IMR-90 (cell line): Measurements from ENCODE around the gene PTCD1. TPM values are rescaled to one million over a fixed set of nuclear protein-coding genes. Genes with fewer than 3 reads are reported as not detected.

Source experiments
- ATAC-seq: fragments of 200-7000 bp; cut with Tn5 transposase; 2 replicates; pipeline ENCODE4 v1.9.1; 2020; ENCODE audit warnings: low read depth, mild to moderate bottlenecking, moderate library complexity
- BruUV-seq: library from RNA; stranded (reverse); fragments of 400-500 nt; replicated peaks from 2 replicates; lab custom pipeline; 2021; lab: Mats Ljungman, UMichigan
- CTCF ChIA-PET: fragments of 300-600 bp; formaldehyde crosslinking; extraction: SDS; loops from one replicate; lab custom pipeline; 2021; ENCODE audit warnings: antibody characterized with exemption; lab: Yijun Ruan, JAX
- POLR2A ChIA-PET: fragments of 300-600 bp; sonication (Branson Sonifier 250); formaldehyde crosslinking; loops from one replicate; lab custom pipeline; 2022; ENCODE audit warnings: antibody characterized with exemption; ENCODE audit not compliant: unreplicated experiment; lab: Charles Lee
- DNase-seq: peaks from one replicate; pipeline ENCODE4 v3.0.0; 2013
- H2AFZ ChIP-seq: replicated peaks from 2 replicates; pipeline ENCODE3; 2013; ENCODE audit warnings: low read length, mild to moderate bottlenecking; ENCODE audit not compliant: poor library complexity
- H2AK5ac ChIP-seq: 2 replicates; pipeline ENCODE4 v1.6.1; 2013; ENCODE audit warnings: low read depth, low read length, inconsistent platforms
- H2AK9ac ChIP-seq: replicated peaks from 2 replicates; pipeline ENCODE3; 2013; ENCODE audit warnings: mild to moderate bottlenecking, low read depth, low read length, moderate library complexity; ENCODE audit not compliant: poor library complexity
- H2BK120ac ChIP-seq: 2 replicates; pipeline ENCODE4 v1.6.1; 2013; ENCODE audit warnings: low read depth, low read length, inconsistent platforms
- H2BK15ac ChIP-seq: 3 replicates; pipeline ENCODE4 v1.6.1; 2013; ENCODE audit warnings: low read depth, low read length, inconsistent platforms
- H2BK20ac ChIP-seq: 2 replicates; pipeline ENCODE4 v1.6.1; 2013; ENCODE audit warnings: low read depth, mild to moderate bottlenecking, inconsistent platforms, low read length, moderate library complexity
- H2BK5ac ChIP-seq: 2 replicates; pipeline ENCODE4 v1.6.1; 2013; ENCODE audit warnings: mild to moderate bottlenecking, low read depth, low read length, inconsistent platforms; ENCODE audit not compliant: poor library complexity, severe bottlenecking
- H3K14ac ChIP-seq: replicated peaks from 2 replicates; pipeline ENCODE4 v1.6.1; 2013; ENCODE audit warnings: low read depth, low read length, inconsistent platforms
- H3K18ac ChIP-seq: 2 replicates; pipeline ENCODE4 v1.6.1; 2013; ENCODE audit warnings: low read depth, low read length, control low read depth
- H3K23ac ChIP-seq: 2 replicates; pipeline ENCODE4 v1.6.1; 2013; ENCODE audit warnings: low read depth, low read length, inconsistent platforms
- H3K27ac ChIP-seq: 2 replicates; pipeline ENCODE4 v1.5.1; 2013; ENCODE audit warnings: mild to moderate bottlenecking, control low read depth, low read length; ENCODE audit not compliant: insufficient read depth
- H3K27me3 ChIP-seq: 2 replicates; pipeline ENCODE4 v1.6.1; 2013; ENCODE audit warnings: low read length; ENCODE audit not compliant: control insufficient read depth, insufficient read depth
- H3K36me3 ChIP-seq: 2 replicates; pipeline ENCODE4 v1.6.1; 2013; ENCODE audit warnings: low read length, mixed read lengths; ENCODE audit not compliant: control insufficient read depth, insufficient read depth
- H3K4ac ChIP-seq: 2 replicates; pipeline ENCODE4 v1.6.1; 2013; ENCODE audit warnings: low read depth, low read length, inconsistent platforms
- H3K4me1 ChIP-seq: 2 replicates; pipeline ENCODE4 v1.6.1; 2013; ENCODE audit warnings: low read length, mixed read lengths; ENCODE audit not compliant: control insufficient read depth, insufficient read depth
- H3K4me2 ChIP-seq: 2 replicates; pipeline ENCODE4 v1.6.1; 2013; ENCODE audit warnings: low read depth, mild to moderate bottlenecking, control low read depth, low read length, moderate library complexity
- H3K4me3 ChIP-seq: 2 replicates; pipeline ENCODE4 v1.5.1; 2013; ENCODE audit warnings: low read depth, mild to moderate bottlenecking, control low read depth, low read length, moderate library complexity; ENCODE audit not compliant: insufficient read depth
- H3K56ac ChIP-seq: 2 replicates; pipeline ENCODE4 v1.6.1; 2013; ENCODE audit warnings: low read length, inconsistent platforms; ENCODE audit not compliant: insufficient read depth; ENCODE audit errors: extremely low read depth
- H3K79me1 ChIP-seq, 2 experiments: 2 replicates each; pipeline ENCODE4 v1.6.1; 2013; ENCODE audit warnings: low read length in 2 of 2, inconsistent platforms in 1 of 2, low read depth in 1 of 2
- H3K9ac ChIP-seq: 2 replicates; pipeline ENCODE4 v1.6.1; 2013; ENCODE audit warnings: low read depth, low read length, control low read depth
- H3K9me1 ChIP-seq: 2 replicates; pipeline ENCODE4 v1.6.1; 2013; ENCODE audit warnings: low read length, inconsistent platforms; ENCODE audit not compliant: insufficient read depth
- H3K9me3 ChIP-seq: 2 replicates; pipeline ENCODE4 v1.6.1; 2013; ENCODE audit warnings: low read length; ENCODE audit not compliant: control insufficient read depth, insufficient read depth
- H4K20me1 ChIP-seq: 2 replicates; pipeline ENCODE4 v1.6.1; 2013; ENCODE audit warnings: low read length, inconsistent platforms; ENCODE audit not compliant: insufficient read depth
- H4K5ac ChIP-seq: 2 replicates; pipeline ENCODE4 v1.6.1; 2013; ENCODE audit warnings: mild to moderate bottlenecking, low read depth, low read length, control low read depth
- H4K8ac ChIP-seq, 2 experiments: 2 replicates each; pipeline ENCODE4 v1.6.1; 2013; ENCODE audit warnings: low read depth in 2 of 2, low read length in 2 of 2, control low read depth in 1 of 2, inconsistent platforms in 1 of 2
- H4K91ac ChIP-seq: 2 replicates; pipeline ENCODE4 v1.6.1; 2013; ENCODE audit warnings: low read depth, low read length, inconsistent platforms; ENCODE audit not compliant: insufficient read depth
- BHLHE40 ChIP-seq: fragments of 150-350 bp; IDR thresholded peaks from 2 replicates; pipeline ENCODE4 v1.6.1; 2016; ENCODE audit warnings: mild to moderate bottlenecking, low read depth, low read length
- CEBPB ChIP-seq: IDR thresholded peaks from 2 replicates; pipeline ENCODE4 v1.6.1; 2012; ENCODE audit warnings: low read depth, low read length, improper control_type of control experiment
- NFE2L2 ChIP-seq: fragments of 150-350 bp; IDR thresholded peaks from 2 replicates; pipeline ENCODE4 v1.6.1; 2016; ENCODE audit warnings: low read depth, mild to moderate bottlenecking, low read length
- WGBS, 2 experiments: methylation state at CpG; one replicate each; pipeline versions ENCODE4 v1.1.5 to v1.1.7; 2013; ENCODE audit warnings: missing lambda C conversion rate in 2 of 2; ENCODE audit not compliant: insufficient read length in 1 of 2; ENCODE audit errors: extremely low coverage in 2 of 2; 5-methylcytosine and 5-hydroxymethylcytosine counted together
- dilution Hi-C: fragments of 300-500 bp; cut with HindIII; formaldehyde crosslinking; loops from one replicate; pipeline ENCODE4 v1.14.3; 2018; ENCODE audit warnings: low sequenced_read_pairs; ENCODE audit not compliant: unreplicated experiment
- in situ Hi-C: fragments of 300-500 bp; cut with MboI; formaldehyde crosslinking; loops from 3 replicates; pipeline ENCODE4 v1.14.3; 2019; ENCODE audit warnings: low sequenced_read_pairs, inconsistent platforms, mixed read lengths
- intact Hi-C: fragments of 100-400 bp; cut with micrococcal nuclease; formaldehyde crosslinking; loops from 2 replicates; pipeline ENCODE4 v1.10.0; 2022
- polyA plus RNA-seq, 3 experiments: library from polyadenylated mRNA; depleted of rRNA; stranded (reverse); fragments of >200 nt; gene quantifications; 2 replicates each; pipeline ENCODE4 v1.2.3, GENCODE V29; 2012; ENCODE audit warnings: low replicate concordance in 1 of 3
- total RNA-seq: library from RNA; depleted of rRNA; stranded (reverse); fragments of >200 nt; gene quantifications from 2 replicates; pipeline ENCODE4 v1.2.3, GENCODE V29; 2012
- TF ChIP-seq, protein P1 (sequence below): conservative IDR thresholded peaks from 2 replicates; pipeline ENCODE4 v1.5.1; 2012; ENCODE audit warnings: mild to moderate bottlenecking, low read depth, low read length, improper control_type of control experiment

PTCD1 gene
- total and polyA plus RNA-seq, 2 of the 4 experiments (the other 2 are of a cell fraction): 2.2 to 4.0 TPM

- no peak for ATAC-seq
- CTCF ChIA-PET: no interaction called here
Measured at GRCh38 chr7:99449326-99449725, 10.7 kb upstream of the PTCD1 start.

More at GRCh38 chr7:99449326-99449725, 10.7 kb upstream of the PTCD1 start:
- in situ Hi-C loops (no loop called here), intact Hi-C loops (no loop called here), dilution Hi-C loops (no loop called here)
- no peak overlapping the region for H3K18ac ChIP-seq
- H2BK5ac ChIP-seq: no peak overlapping the region
- no peak overlapping the region for H3K23ac ChIP-seq
- no TSS peak for BruUV-seq
- H3K14ac ChIP-seq: no peak overlapping the region
- H4K8ac ChIP-seq: no peak overlapping the region
- H3K4me1 ChIP-seq: no peaks in the 10 kb centered on the region
- H3K9me1 ChIP-seq: no peaks in the 10 kb centered on the region
- H2AFZ ChIP-seq: no peak overlapping the region
- H2AK9ac ChIP-seq: no peak overlapping the region
- no peak overlapping the region for H2BK120ac ChIP-seq
- no peak overlapping the region for H2BK20ac ChIP-seq
- H4K91ac ChIP-seq: no peak overlapping the region
- TF ChIP-seq, protein P1, sequence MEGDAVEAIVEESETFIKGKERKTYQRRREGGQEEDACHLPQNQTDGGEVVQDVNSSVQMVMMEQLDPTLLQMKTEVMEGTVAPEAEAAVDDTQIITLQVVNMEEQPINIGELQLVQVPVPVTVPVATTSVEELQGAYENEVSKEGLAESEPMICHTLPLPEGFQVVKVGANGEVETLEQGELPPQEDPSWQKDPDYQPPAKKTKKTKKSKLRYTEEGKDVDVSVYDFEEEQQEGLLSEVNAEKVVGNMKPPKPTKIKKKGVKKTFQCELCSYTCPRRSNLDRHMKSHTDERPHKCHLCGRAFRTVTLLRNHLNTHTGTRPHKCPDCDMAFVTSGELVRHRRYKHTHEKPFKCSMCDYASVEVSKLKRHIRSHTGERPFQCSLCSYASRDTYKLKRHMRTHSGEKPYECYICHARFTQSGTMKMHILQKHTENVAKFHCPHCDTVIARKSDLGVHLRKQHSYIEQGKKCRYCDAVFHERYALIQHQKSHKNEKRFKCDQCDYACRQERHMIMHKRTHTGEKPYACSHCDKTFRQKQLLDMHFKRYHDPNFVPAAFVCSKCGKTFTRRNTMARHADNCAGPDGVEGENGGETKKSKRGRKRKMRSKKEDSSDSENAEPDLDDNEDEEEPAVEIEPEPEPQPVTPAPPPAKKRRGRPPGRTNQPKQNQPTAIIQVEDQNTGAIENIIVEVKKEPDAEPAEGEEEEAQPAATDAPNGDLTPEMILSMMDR: no peak
- no peak for TF ChIP-seq NFE2L2
- no peak for TF ChIP-seq CEBPB
- no peak for TF ChIP-seq BHLHE40
- peaks cover 23 to 48% of the 10 kb centered on the region in 2 experiments for H3K79me1 ChIP-seq
- POLR2A ChIA-PET: no interaction called here
- no peak overlapping the region for H3K4me3 ChIP-seq
- H3K4me2 ChIP-seq: no peak overlapping the region
- H2BK15ac ChIP-seq: no peak overlapping the region
- H3K27me3 ChIP-seq: no peaks in the 10 kb centered on the region
- no peak overlapping the region for H4K5ac ChIP-seq
- peaks cover 27% of the 10 kb centered on the region for H4K20me1 ChIP-seq
- H3K9me3 ChIP-seq: no peaks in the 10 kb centered on the region
- H3K27ac ChIP-seq: no peak overlapping the region
- no peak overlapping the region for H3K4ac ChIP-seq
- H2AK5ac ChIP-seq: no peak overlapping the region
- WGBS, 2 experiments: 100% methylated on average over 1 of the region's 5 CpGs; no CpG with 5 or more reads in 1 of the 2 experiments
- no peak for DNase-seq
- H3K9ac ChIP-seq: no peak overlapping the region
- peaks cover 78% of the 10 kb centered on the region for H3K36me3 ChIP-seq
- H3K56ac ChIP-seq: no peak overlapping the region
